T-helper 22 cell (primary cell): ENCODE measurements around the gene PLIN1.
A peak's percentile ranks its signal among the peaks of the same experiment; 100 is the strongest.
"Not testable (repeated sequence)": the region's sequence is repeated elsewhere in the genome, so short reads cannot be mapped to it uniquely, and the experiment has no call there.

Experiments used
- DNase-seq: peaks from one replicate; pipeline ENCODE4 v3.0.0-alpha.2; 2020; ENCODE audit warnings: low read depth

The PLIN1 gene

GRCh38 chr15:89679212-89679611, at the start of gene PLIN1:
Gene PLIN1, minus strand, starts transcription at chr15:89679367. Its CDS starts 1,878 bp downstream, at chr15:89677489.
- DNase-seq = no peak

GRCh38 chr15:89728254-89728653, 49.1 kb upstream of the PLIN1 start:
- no peak for DNase-seq

DNA sequence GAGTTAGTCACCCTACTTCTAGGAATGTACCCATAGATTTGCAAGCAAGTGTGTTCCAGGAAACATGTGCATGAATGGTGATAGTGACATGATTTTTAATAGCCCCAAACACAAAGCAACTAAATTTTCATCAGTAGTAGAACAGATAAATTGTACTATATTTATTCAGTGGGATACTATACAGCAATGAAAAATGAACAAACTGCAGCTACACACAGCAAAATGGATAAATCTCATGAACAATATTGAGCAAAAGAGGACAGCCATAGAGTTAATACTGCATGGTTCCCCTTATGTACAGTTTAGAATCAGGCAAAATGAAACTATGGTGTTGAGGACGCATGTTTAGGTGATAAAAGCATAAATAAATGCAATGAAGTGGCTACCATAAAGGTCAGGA, 45.9 kb upstream of the PLIN1 start:
- no peak for DNase-seq

- no peak for DNase-seq
These were observed 45.5 kb upstream of the PLIN1 start for GRCh38 chr15:89724621-89725020.

DNA sequence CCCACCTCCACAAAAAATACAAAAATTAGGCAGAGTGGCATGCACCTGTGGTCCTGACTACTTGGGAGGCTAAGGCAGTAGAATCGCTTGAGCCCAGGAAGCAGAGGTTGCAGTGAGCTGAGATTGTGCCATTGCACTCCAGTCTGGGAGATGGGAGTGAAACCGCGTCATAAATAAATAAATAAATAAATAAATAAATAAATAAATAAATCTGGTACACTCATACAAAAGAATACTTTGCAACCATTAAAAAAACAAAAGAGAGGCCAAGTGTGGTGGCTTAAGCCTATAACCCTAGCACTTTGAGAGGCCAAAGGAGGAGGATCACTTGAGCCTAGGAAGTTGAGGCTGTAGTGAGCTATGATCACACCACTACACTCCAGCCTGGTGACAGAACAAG, 43.9 kb upstream of the PLIN1 start:
- DNase-seq = no peak

- no peak for DNase-seq
These were observed 35.6 kb upstream of the PLIN1 start for GRCh38 chr15:89714775-89715174.

- no peak for DNase-seq
These were observed 28.4 kb upstream of the PLIN1 start for GRCh38 chr15:89707577-89707976.

DNA sequence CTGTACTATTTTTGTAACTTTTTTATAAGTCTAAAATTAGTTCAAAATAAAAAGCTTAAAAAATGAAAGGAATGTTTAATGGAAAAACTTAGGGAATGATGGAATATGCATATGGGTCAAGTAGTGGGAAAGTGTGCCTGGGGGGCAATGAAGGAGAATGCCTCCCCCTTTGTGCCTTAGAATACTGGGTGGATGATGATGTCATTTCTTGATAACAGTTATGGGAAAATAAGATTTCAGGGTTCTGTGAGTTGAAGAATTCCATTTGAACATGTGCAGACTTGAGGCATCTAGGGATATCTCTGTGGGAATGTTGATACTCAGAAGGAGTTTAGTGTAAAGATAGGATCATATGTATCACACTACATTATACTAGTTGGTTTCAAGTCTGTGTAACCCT, 25.2 kb upstream of the PLIN1 start:
- DNase-seq = no peak

GRCh38 chr15:89695198-89695597, 16.0 kb upstream of the PLIN1 start:
- DNase-seq = no peak

DNA sequence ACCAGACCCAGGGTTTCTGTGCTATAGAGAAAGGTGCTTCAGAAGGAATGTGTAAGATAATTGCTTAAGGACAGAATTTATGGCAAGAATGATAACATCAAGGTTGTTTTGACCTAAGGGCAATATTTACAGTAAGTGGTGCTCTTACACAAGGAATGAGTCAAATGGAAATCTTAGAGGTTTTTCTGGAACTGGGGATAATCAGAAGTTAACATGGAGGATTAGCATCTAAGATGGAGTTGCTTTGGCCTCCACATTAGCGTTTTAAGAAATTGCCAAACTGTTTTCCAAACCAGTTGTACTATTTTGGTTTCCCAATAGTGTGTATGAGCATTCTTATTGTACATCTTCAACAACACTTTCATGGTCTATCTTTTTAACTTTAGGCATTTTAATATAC, 14.5 kb upstream of the PLIN1 start:
- no peak for DNase-seq

DNA sequence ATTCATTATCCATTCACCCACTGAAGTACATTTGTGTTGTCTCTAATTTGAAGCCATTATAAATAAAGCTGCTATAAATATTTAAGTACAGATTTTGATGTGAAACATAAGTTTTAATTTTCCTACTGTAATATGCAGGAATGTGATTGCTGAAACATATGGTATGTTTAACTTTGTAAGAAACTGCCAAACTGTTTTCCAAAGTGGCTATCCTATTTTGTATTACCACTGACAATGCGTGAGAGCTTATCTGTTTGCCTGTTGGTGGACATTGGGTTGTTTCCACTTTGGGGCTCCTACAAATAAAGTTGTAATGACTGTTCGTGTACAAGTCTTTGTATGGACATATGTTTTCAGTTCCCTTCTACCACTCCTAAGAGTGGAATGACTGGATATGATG, 13.9 kb upstream of the PLIN1 start:
- no peak for DNase-seq

GRCh38 chr15:89690276-89691218, 11.4 kb upstream of the PLIN1 start, which contains the start of the genes PEX11A and WDR93:
Gene PEX11A, minus strand, starts transcription at chr15:89690754. Its CDS starts 122 bp downstream, at chr15:89690632.
Gene WDR93, plus strand, starts transcription at chr15:89690811. Its CDS starts 10,936 bp downstream, at chr15:89701747.
- DNase-seq = peak; percentile 33

DNA sequence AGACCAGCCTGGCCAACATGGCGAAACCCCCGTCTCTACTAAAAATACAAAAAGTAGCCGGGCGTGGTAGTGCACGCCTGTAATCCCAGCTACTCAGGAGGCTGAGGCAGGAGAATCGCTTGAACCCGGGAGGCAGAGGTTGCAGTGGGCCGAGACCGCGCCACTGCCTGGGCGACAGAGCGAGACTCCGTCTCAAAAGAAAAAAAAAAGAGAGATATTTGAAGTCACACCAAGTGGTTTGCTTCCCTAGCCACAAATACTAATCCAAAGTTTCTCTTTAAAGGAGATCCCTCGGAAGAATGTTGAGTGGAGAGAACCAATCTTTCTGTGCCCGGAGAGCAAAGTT, 10.7 kb upstream of the PLIN1 start:
- not testable (repeated sequence) for DNase-seq

GRCh38 chr15:89686522-89686921, 7.4 kb upstream of the PLIN1 start:
- DNase-seq = no peak

- DNase-seq = no peak
These were observed 6.8 kb upstream of the PLIN1 start for GRCh38 chr15:89685995-89686394.

- DNase-seq = no peak
These were observed 2.0 kb upstream of the PLIN1 start for GRCh38 chr15:89681146-89681545.

- DNase-seq = no peak
These were observed 1.2 kb upstream of the PLIN1 start for GRCh38 chr15:89680282-89680873.

DNA sequence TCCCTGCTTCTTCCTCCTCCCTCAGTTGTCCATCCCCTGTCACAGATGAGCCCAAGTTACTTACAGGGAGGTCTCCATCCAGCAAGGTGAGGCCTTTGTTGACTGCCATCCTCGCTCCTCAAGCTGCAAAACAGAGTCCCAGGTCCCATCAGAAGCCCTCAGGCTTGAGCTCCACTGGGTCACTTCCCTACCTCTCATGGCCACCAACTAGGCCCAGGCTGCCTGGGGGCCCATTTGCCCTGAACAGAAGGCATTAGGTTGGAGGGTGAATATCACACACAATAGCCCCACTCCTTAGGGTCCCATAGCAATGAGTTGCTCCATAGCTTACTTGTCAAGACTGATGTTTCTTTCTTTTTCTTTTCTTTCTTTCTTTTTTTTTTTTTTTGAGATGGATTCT, 1.8 kb downstream of the PLIN1 start:
- no peak for DNase-seq

- no peak for DNase-seq
These were observed 3.6 kb downstream of the PLIN1 start for GRCh38 chr15:89675606-89676005.

- DNase-seq = no peak
These were observed 4.6 kb downstream of the PLIN1 start for GRCh38 chr15:89674526-89674925.

- DNase-seq = no peak
These were observed 6.0 kb downstream of the PLIN1 start for GRCh38 chr15:89673165-89673512.

GRCh38 chr15:89672221-89673164, 6.7 kb downstream of the PLIN1 start:
- no peak for DNase-seq
